Neural cell (in vitro differentiated cells): ENCODE results near the gene TSPAN19. TPM values are rescaled to one million over a fixed set of nuclear protein-coding genes. Genes with fewer than 3 reads are reported as not detected.

ENCODE experiments used
- H2AFZ ChIP-seq: fragments of 200-600, 300-800 bp; sonication (generic), shearing (Covaris generic); 2 replicates; pipeline ENCODE4 v1.6.0; 2014; ENCODE audit warnings: low read depth, mild to moderate bottlenecking, antibody characterized with exemption, low read length, moderate library complexity
- H3F3A ChIP-seq: fragments of 200-600 bp; shearing (Covaris generic); 2 replicates; pipeline ENCODE4 v1.6.1; 2016; ENCODE audit warnings: mild to moderate bottlenecking, moderate library complexity, mixed read lengths, antibody characterized with exemption, low read length; ENCODE audit not compliant: insufficient read depth, poor library complexity, severe bottlenecking
- H3K27ac ChIP-seq: fragments of 200-600, 300-800 bp; sonication (generic), shearing (Covaris generic); 2 replicates; pipeline ENCODE4 v1.5.1; 2014; ENCODE audit warnings: mild to moderate bottlenecking, low read length, moderate library complexity
- H3K27me3 ChIP-seq: fragments of 300-800, 200-600 bp; sonication (generic), shearing (Covaris generic); 2 replicates; pipeline ENCODE4 v1.6.0; 2014; ENCODE audit warnings: mild to moderate bottlenecking, low read depth, low read length, moderate library complexity; ENCODE audit not compliant: insufficient read depth
- H3K36me3 ChIP-seq: fragments of 300-800, 200-600 bp; sonication (generic), shearing (Covaris generic); 2 replicates; pipeline ENCODE4 v1.5.1; 2014; ENCODE audit warnings: mild to moderate bottlenecking, antibody characterized with exemption, low read length, moderate library complexity; ENCODE audit not compliant: insufficient read depth
- H3K4me2 ChIP-seq: fragments of 300-800, 200-600 bp; sonication (generic), shearing (Covaris generic); 2 replicates; pipeline ENCODE4 v1.6.0; 2014; ENCODE audit warnings: mild to moderate bottlenecking, low read length
- H3K4me3 ChIP-seq: fragments of 300-800, 200-600 bp; sonication (generic), shearing (Covaris generic); 2 replicates; pipeline ENCODE4 v1.5.1; 2014; ENCODE audit warnings: mild to moderate bottlenecking, low read length, moderate library complexity
- H3K79me2 ChIP-seq: fragments of 200-600 bp; shearing (Covaris generic); replicated peaks from 2 replicates; pipeline ENCODE4 v1.6.0; 2014; ENCODE audit warnings: mild to moderate bottlenecking, low read length, moderate library complexity; ENCODE audit not compliant: insufficient read depth
- H3K9ac ChIP-seq: fragments of 300-800, 200-600 bp; sonication (generic), shearing (Covaris generic); 2 replicates; pipeline ENCODE4 v1.6.1; 2016; ENCODE audit warnings: mild to moderate bottlenecking, low read length, mixed read lengths
- H3K9me2 ChIP-seq: fragments of 200-600 bp; shearing (Covaris generic); 2 replicates; pipeline ENCODE4 v1.6.1; 2016; ENCODE audit warnings: mild to moderate bottlenecking, low read length, mixed read lengths; ENCODE audit not compliant: insufficient read depth
- H3K9me3 ChIP-seq: fragments of 200-600, 300-800 bp; sonication (generic), shearing (Covaris generic); 2 replicates; pipeline ENCODE4 v1.6.1; 2016; ENCODE audit warnings: mild to moderate bottlenecking, mixed run types, low read length, moderate library complexity, mixed read lengths
- H4K20me1 ChIP-seq: fragments of 200-600 bp; shearing (Covaris generic); 2 replicates; pipeline ENCODE4 v1.6.1; 2016; ENCODE audit warnings: mild to moderate bottlenecking, mixed run types; ENCODE audit not compliant: insufficient read depth
- EP300 ChIP-seq: fragments of 450-650 bp; conservative IDR thresholded peaks from 2 replicates; pipeline ENCODE4 v1.6.1; 2014; ENCODE audit warnings: antibody characterized with exemption, mild to moderate bottlenecking, moderate library complexity; ENCODE audit not compliant: poor library complexity, severe bottlenecking
- EZH2 ChIP-seq: fragments of 200-600, 300-800 bp; shearing (Covaris generic), sonication (generic); IDR thresholded peaks from 2 replicates; pipeline ENCODE4 v1.6.1; 2014; ENCODE audit warnings: antibody characterized with exemption, low read length, borderline replicate concordance, mild to moderate bottlenecking; ENCODE audit not compliant: insufficient read depth, poor library complexity, severe bottlenecking
- MXI1 ChIP-seq: fragments of 450-650 bp; conservative IDR thresholded peaks from 2 replicates; pipeline ENCODE4 v1.6.1; 2014; ENCODE audit warnings: antibody characterized with exemption, mild to moderate bottlenecking; ENCODE audit not compliant: poor library complexity, severe bottlenecking
- POLR2AphosphoS5 ChIP-seq: IDR thresholded peaks from 2 replicates; pipeline ENCODE4 v1.6.1; 2012
- RAD21 ChIP-seq: fragments of 450-650 bp; conservative IDR thresholded peaks from 2 replicates; pipeline ENCODE4 v1.6.1; 2014; ENCODE audit warnings: antibody characterized with exemption, mild to moderate bottlenecking, moderate library complexity
- SMC3 ChIP-seq: fragments of 450-650 bp; conservative IDR thresholded peaks from 2 replicates; pipeline ENCODE4 v1.6.1; 2014; ENCODE audit warnings: antibody characterized with exemption, mild to moderate bottlenecking, moderate library complexity; ENCODE audit not compliant: poor library complexity
- TAF1 ChIP-seq: IDR thresholded peaks from 2 replicates; pipeline ENCODE4 v1.6.1; 2012; ENCODE audit warnings: low read depth
- polyA plus RNA-seq: library from polyadenylated mRNA; depleted of rRNA; stranded (reverse); fragments of >200 nt; gene quantifications from 2 replicates; pipeline ENCODE4 v1.2.3, GENCODE V29; 2014
- TF ChIP-seq, protein P1 (sequence below): fragments of 450-650 bp; IDR thresholded peaks from 2 replicates; pipeline ENCODE4 v1.5.1; 2014; ENCODE audit warnings: antibody characterized with exemption, mild to moderate bottlenecking, moderate library complexity; ENCODE audit not compliant: poor library complexity, severe bottlenecking
- TF ChIP-seq, protein P2 (sequence below): IDR thresholded peaks from 2 replicates; pipeline ENCODE4 v1.6.1; 2012; ENCODE audit warnings: borderline replicate concordance

TSPAN19 gene
- polyA plus RNA-seq, 1 donor from 2014 or later: 3.5 TPM

DNA sequence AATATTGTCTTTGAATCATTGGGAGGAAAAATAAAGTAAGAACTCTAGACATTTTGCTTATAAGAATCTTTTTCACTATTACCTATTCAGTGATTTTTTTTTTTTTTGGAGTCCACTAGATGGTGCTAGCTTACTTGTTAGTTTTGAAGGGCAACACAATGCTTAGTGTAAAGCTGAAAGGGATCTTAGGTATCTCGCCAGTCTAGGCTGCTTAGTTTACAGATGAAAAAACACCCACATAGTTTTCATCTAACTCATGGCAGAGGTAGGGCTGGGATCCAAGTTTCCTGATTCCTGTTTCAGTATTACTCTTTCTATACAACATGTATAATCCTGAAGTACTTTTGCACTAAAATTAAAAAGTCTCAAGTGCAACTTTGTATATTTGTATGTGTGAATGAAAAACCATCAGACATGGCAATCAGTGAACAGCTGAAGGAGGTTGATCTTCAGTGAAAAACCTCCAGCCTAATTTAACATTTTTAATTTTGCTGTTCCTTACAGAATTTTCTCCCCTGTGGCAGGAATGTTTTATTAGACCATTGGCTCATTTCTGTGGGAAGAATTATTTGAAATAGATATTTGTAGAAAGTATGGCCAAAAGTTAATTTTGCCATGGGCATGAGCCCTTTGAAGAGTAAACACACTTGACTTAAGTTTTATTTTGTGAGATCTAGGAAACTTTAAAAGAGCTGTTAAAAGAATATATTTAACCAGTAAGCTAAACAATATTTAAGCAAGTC, 40.8 kb upstream of the TSPAN19 start:
- TF ChIP-seq EZH2 (no peak), RAD21 (peak; percentile 82), EP300 (no peak), SMC3 (peak; percentile 84)
- TF ChIP-seq, protein P1, sequence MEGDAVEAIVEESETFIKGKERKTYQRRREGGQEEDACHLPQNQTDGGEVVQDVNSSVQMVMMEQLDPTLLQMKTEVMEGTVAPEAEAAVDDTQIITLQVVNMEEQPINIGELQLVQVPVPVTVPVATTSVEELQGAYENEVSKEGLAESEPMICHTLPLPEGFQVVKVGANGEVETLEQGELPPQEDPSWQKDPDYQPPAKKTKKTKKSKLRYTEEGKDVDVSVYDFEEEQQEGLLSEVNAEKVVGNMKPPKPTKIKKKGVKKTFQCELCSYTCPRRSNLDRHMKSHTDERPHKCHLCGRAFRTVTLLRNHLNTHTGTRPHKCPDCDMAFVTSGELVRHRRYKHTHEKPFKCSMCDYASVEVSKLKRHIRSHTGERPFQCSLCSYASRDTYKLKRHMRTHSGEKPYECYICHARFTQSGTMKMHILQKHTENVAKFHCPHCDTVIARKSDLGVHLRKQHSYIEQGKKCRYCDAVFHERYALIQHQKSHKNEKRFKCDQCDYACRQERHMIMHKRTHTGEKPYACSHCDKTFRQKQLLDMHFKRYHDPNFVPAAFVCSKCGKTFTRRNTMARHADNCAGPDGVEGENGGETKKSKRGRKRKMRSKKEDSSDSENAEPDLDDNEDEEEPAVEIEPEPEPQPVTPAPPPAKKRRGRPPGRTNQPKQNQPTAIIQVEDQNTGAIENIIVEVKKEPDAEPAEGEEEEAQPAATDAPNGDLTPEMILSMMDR: peak; percentile 80
- Histone ChIP-seq H4K20me1 (no peaks in the 10 kb centered on the region), H3K27me3 (no peaks in the 10 kb centered on the region), H2AFZ (no peak overlapping the region), H3K9ac (no peak overlapping the region), H3K9me2 (no peaks in the 10 kb centered on the region), H3K79me2 (no peaks in the 10 kb centered on the region), H3K4me2 (no peak overlapping the region), H3K9me3 (no peaks in the 10 kb centered on the region), H3K27ac (no peak overlapping the region), H3F3A (no peaks in the 10 kb centered on the region), H3K36me3 (no peaks in the 10 kb centered on the region), H3K4me3 (no peak overlapping the region)

DNA sequence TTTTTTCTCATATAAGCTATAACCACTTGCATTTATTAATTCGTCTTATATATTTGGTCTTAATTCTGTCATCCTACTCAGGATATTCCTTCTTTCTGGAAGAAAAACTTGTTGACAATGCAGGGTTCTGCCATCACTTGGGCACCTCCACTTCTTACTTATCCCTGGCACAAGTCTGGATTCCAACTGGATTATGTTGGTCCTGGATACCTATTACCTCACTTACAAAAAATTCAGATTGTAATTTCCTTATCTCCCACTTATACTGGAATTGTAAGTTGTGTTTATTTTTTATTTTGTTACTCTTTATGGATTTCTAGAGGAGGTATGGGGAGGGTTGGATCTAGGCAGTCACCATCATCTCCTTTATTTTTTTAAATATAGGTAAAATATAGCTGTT, 36.7 kb upstream of the TSPAN19 start:
- Histone ChIP-seq H3K4me2 (no peak overlapping the region), H3K9me2 (no peaks in the 10 kb centered on the region), H2AFZ (no peak overlapping the region), H3K4me3 (no peak overlapping the region), H3K27ac (no peak overlapping the region), H3K79me2 (no peaks in the 10 kb centered on the region), H3K27me3 (no peaks in the 10 kb centered on the region), H4K20me1 (no peaks in the 10 kb centered on the region), H3K9me3 (no peaks in the 10 kb centered on the region), H3K9ac (no peak overlapping the region), H3K36me3 (no peaks in the 10 kb centered on the region), H3F3A (no peaks in the 10 kb centered on the region)
- TF ChIP-seq MXI1: no peak
- TF ChIP-seq EP300: no peak
- TF ChIP-seq SMC3: no peak
- TF ChIP-seq, protein P2, sequence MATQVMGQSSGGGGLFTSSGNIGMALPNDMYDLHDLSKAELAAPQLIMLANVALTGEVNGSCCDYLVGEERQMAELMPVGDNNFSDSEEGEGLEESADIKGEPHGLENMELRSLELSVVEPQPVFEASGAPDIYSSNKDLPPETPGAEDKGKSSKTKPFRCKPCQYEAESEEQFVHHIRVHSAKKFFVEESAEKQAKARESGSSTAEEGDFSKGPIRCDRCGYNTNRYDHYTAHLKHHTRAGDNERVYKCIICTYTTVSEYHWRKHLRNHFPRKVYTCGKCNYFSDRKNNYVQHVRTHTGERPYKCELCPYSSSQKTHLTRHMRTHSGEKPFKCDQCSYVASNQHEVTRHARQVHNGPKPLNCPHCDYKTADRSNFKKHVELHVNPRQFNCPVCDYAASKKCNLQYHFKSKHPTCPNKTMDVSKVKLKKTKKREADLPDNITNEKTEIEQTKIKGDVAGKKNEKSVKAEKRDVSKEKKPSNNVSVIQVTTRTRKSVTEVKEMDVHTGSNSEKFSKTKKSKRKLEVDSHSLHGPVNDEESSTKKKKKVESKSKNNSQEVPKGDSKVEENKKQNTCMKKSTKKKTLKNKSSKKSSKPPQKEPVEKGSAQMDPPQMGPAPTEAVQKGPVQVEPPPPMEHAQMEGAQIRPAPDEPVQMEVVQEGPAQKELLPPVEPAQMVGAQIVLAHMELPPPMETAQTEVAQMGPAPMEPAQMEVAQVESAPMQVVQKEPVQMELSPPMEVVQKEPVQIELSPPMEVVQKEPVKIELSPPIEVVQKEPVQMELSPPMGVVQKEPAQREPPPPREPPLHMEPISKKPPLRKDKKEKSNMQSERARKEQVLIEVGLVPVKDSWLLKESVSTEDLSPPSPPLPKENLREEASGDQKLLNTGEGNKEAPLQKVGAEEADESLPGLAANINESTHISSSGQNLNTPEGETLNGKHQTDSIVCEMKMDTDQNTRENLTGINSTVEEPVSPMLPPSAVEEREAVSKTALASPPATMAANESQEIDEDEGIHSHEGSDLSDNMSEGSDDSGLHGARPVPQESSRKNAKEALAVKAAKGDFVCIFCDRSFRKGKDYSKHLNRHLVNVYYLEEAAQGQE: no peak
- TF ChIP-seq, protein P1: no peak
- no peak for TF ChIP-seq TAF1
- TF ChIP-seq RAD21: no peak
- TF ChIP-seq POLR2AphosphoS5: no peak
- no peak for TF ChIP-seq EZH2
